IMR-90 (cell line): ENCODE measurements around the gene ROR2. TPM values are rescaled to one million over a fixed set of nuclear protein-coding genes. Genes with fewer than 3 reads are reported as not detected.

Experiments
- ATAC-seq: fragments of 200-7000 bp; cut with Tn5 transposase; 2 replicates; pipeline ENCODE4 v1.9.1; 2020; ENCODE audit warnings: low read depth, mild to moderate bottlenecking, moderate library complexity
- BruUV-seq: library from RNA; stranded (reverse); fragments of 400-500 nt; replicated peaks from 2 replicates; lab custom pipeline; 2021; lab: Mats Ljungman, UMichigan
- CTCF ChIA-PET: fragments of 300-600 bp; formaldehyde crosslinking; extraction: SDS; loops from one replicate; lab custom pipeline; 2021; ENCODE audit warnings: antibody characterized with exemption; lab: Yijun Ruan, JAX
- POLR2A ChIA-PET: fragments of 300-600 bp; sonication (Branson Sonifier 250); formaldehyde crosslinking; loops from one replicate; lab custom pipeline; 2022; ENCODE audit warnings: antibody characterized with exemption; ENCODE audit not compliant: unreplicated experiment; lab: Charles Lee
- DNase-seq: peaks from one replicate; pipeline ENCODE4 v3.0.0; 2013
- H2AFZ ChIP-seq: replicated peaks from 2 replicates; pipeline ENCODE3; 2013; ENCODE audit warnings: low read length, mild to moderate bottlenecking; ENCODE audit not compliant: poor library complexity
- H2AK5ac ChIP-seq: 2 replicates; pipeline ENCODE4 v1.6.1; 2013; ENCODE audit warnings: low read depth, low read length, inconsistent platforms
- H2AK9ac ChIP-seq: replicated peaks from 2 replicates; pipeline ENCODE3; 2013; ENCODE audit warnings: mild to moderate bottlenecking, low read depth, low read length, moderate library complexity; ENCODE audit not compliant: poor library complexity
- H2BK120ac ChIP-seq: 2 replicates; pipeline ENCODE4 v1.6.1; 2013; ENCODE audit warnings: low read depth, low read length, inconsistent platforms
- H2BK15ac ChIP-seq: 3 replicates; pipeline ENCODE4 v1.6.1; 2013; ENCODE audit warnings: low read depth, low read length, inconsistent platforms
- H2BK20ac ChIP-seq: 2 replicates; pipeline ENCODE4 v1.6.1; 2013; ENCODE audit warnings: low read depth, mild to moderate bottlenecking, inconsistent platforms, low read length, moderate library complexity
- H2BK5ac ChIP-seq: 2 replicates; pipeline ENCODE4 v1.6.1; 2013; ENCODE audit warnings: mild to moderate bottlenecking, low read depth, low read length, inconsistent platforms; ENCODE audit not compliant: poor library complexity, severe bottlenecking
- H3K14ac ChIP-seq: replicated peaks from 2 replicates; pipeline ENCODE4 v1.6.1; 2013; ENCODE audit warnings: low read depth, low read length, inconsistent platforms
- H3K18ac ChIP-seq: 2 replicates; pipeline ENCODE4 v1.6.1; 2013; ENCODE audit warnings: low read depth, low read length, control low read depth
- H3K23ac ChIP-seq: 2 replicates; pipeline ENCODE4 v1.6.1; 2013; ENCODE audit warnings: low read depth, low read length, inconsistent platforms
- H3K27ac ChIP-seq: 2 replicates; pipeline ENCODE4 v1.5.1; 2013; ENCODE audit warnings: mild to moderate bottlenecking, control low read depth, low read length; ENCODE audit not compliant: insufficient read depth
- H3K27me3 ChIP-seq: 2 replicates; pipeline ENCODE4 v1.6.1; 2013; ENCODE audit warnings: low read length; ENCODE audit not compliant: control insufficient read depth, insufficient read depth
- H3K36me3 ChIP-seq: 2 replicates; pipeline ENCODE4 v1.6.1; 2013; ENCODE audit warnings: low read length, mixed read lengths; ENCODE audit not compliant: control insufficient read depth, insufficient read depth
- H3K4ac ChIP-seq: 2 replicates; pipeline ENCODE4 v1.6.1; 2013; ENCODE audit warnings: low read depth, low read length, inconsistent platforms
- H3K4me1 ChIP-seq: 2 replicates; pipeline ENCODE4 v1.6.1; 2013; ENCODE audit warnings: low read length, mixed read lengths; ENCODE audit not compliant: control insufficient read depth, insufficient read depth
- H3K4me2 ChIP-seq: 2 replicates; pipeline ENCODE4 v1.6.1; 2013; ENCODE audit warnings: low read depth, mild to moderate bottlenecking, control low read depth, low read length, moderate library complexity
- H3K4me3 ChIP-seq: 2 replicates; pipeline ENCODE4 v1.5.1; 2013; ENCODE audit warnings: low read depth, mild to moderate bottlenecking, control low read depth, low read length, moderate library complexity; ENCODE audit not compliant: insufficient read depth
- H3K56ac ChIP-seq: 2 replicates; pipeline ENCODE4 v1.6.1; 2013; ENCODE audit warnings: low read length, inconsistent platforms; ENCODE audit not compliant: insufficient read depth; ENCODE audit errors: extremely low read depth
- H3K79me1 ChIP-seq, 2 experiments: 2 replicates each; pipeline ENCODE4 v1.6.1; 2013; ENCODE audit warnings: low read length in 2 of 2, inconsistent platforms in 1 of 2, low read depth in 1 of 2
- H3K9ac ChIP-seq: 2 replicates; pipeline ENCODE4 v1.6.1; 2013; ENCODE audit warnings: low read depth, low read length, control low read depth
- H3K9me1 ChIP-seq: 2 replicates; pipeline ENCODE4 v1.6.1; 2013; ENCODE audit warnings: low read length, inconsistent platforms; ENCODE audit not compliant: insufficient read depth
- H3K9me3 ChIP-seq: 2 replicates; pipeline ENCODE4 v1.6.1; 2013; ENCODE audit warnings: low read length; ENCODE audit not compliant: control insufficient read depth, insufficient read depth
- H4K20me1 ChIP-seq: 2 replicates; pipeline ENCODE4 v1.6.1; 2013; ENCODE audit warnings: low read length, inconsistent platforms; ENCODE audit not compliant: insufficient read depth
- H4K5ac ChIP-seq: 2 replicates; pipeline ENCODE4 v1.6.1; 2013; ENCODE audit warnings: mild to moderate bottlenecking, low read depth, low read length, control low read depth
- H4K8ac ChIP-seq, 2 experiments: 2 replicates each; pipeline ENCODE4 v1.6.1; 2013; ENCODE audit warnings: low read depth in 2 of 2, low read length in 2 of 2, control low read depth in 1 of 2, inconsistent platforms in 1 of 2
- H4K91ac ChIP-seq: 2 replicates; pipeline ENCODE4 v1.6.1; 2013; ENCODE audit warnings: low read depth, low read length, inconsistent platforms; ENCODE audit not compliant: insufficient read depth
- BHLHE40 ChIP-seq: fragments of 150-350 bp; IDR thresholded peaks from 2 replicates; pipeline ENCODE4 v1.6.1; 2016; ENCODE audit warnings: mild to moderate bottlenecking, low read depth, low read length
- CHD1 ChIP-seq: IDR thresholded peaks from 2 replicates; pipeline ENCODE4 v1.6.1; 2012; ENCODE audit warnings: low read depth, low read length, improper control_type of control experiment
- ELK1 ChIP-seq: fragments of 150-350 bp; IDR thresholded peaks from 2 replicates; pipeline ENCODE4 v1.6.1; 2016; ENCODE audit warnings: low read depth, mild to moderate bottlenecking, low read length, moderate library complexity, borderline replicate concordance
- FOS ChIP-seq: fragments of 150-350 bp; IDR thresholded peaks from 2 replicates; pipeline ENCODE4 v1.6.1; 2016; ENCODE audit warnings: low read depth, low read length
- MAZ ChIP-seq: IDR thresholded peaks from 2 replicates; pipeline ENCODE4 v1.6.1; 2012; ENCODE audit warnings: low read depth, mild to moderate bottlenecking, low read length, improper control_type of control experiment, moderate library complexity, borderline replicate concordance
- MXI1 ChIP-seq: IDR thresholded peaks from 2 replicates; pipeline ENCODE4 v1.6.1; 2012; ENCODE audit warnings: low read depth, mild to moderate bottlenecking, low read length, moderate library complexity, borderline replicate concordance
- RAD21 ChIP-seq: IDR thresholded peaks from 2 replicates; pipeline ENCODE4 v1.6.1; 2012; ENCODE audit warnings: low read length, improper control_type of control experiment
- RCOR1 ChIP-seq: IDR thresholded peaks from 2 replicates; pipeline ENCODE4 v1.6.1; 2012; ENCODE audit warnings: mild to moderate bottlenecking, low read length, improper control_type of control experiment; ENCODE audit not compliant: insufficient replicate concordance
- SMC3 ChIP-seq: fragments of 150-350 bp; IDR thresholded peaks from 2 replicates; pipeline ENCODE4 v1.6.1; 2016; ENCODE audit warnings: low read depth, mild to moderate bottlenecking, antibody characterized with exemption, low read length, moderate library complexity
- WGBS, 2 experiments: methylation state at CpG; one replicate each; pipeline versions ENCODE4 v1.1.5 to v1.1.7; 2013; ENCODE audit warnings: missing lambda C conversion rate in 2 of 2; ENCODE audit not compliant: insufficient read length in 1 of 2; ENCODE audit errors: extremely low coverage in 2 of 2; 5-methylcytosine and 5-hydroxymethylcytosine counted together
- dilution Hi-C: fragments of 300-500 bp; cut with HindIII; formaldehyde crosslinking; loops from one replicate; pipeline ENCODE4 v1.14.3; 2018; ENCODE audit warnings: low sequenced_read_pairs; ENCODE audit not compliant: unreplicated experiment
- in situ Hi-C: fragments of 300-500 bp; cut with MboI; formaldehyde crosslinking; loops from 3 replicates; pipeline ENCODE4 v1.14.3; 2019; ENCODE audit warnings: low sequenced_read_pairs, inconsistent platforms, mixed read lengths
- intact Hi-C: fragments of 100-400 bp; cut with micrococcal nuclease; formaldehyde crosslinking; loops from 2 replicates; pipeline ENCODE4 v1.10.0; 2022
- polyA plus RNA-seq, 3 experiments: library from polyadenylated mRNA; depleted of rRNA; stranded (reverse); fragments of >200 nt; gene quantifications; 2 replicates each; pipeline ENCODE4 v1.2.3, GENCODE V29; 2012; ENCODE audit warnings: low replicate concordance in 1 of 3
- total RNA-seq: library from RNA; depleted of rRNA; stranded (reverse); fragments of >200 nt; gene quantifications from 2 replicates; pipeline ENCODE4 v1.2.3, GENCODE V29; 2012
- TF ChIP-seq, protein P1 (sequence below): conservative IDR thresholded peaks from 2 replicates; pipeline ENCODE4 v1.5.1; 2012; ENCODE audit warnings: mild to moderate bottlenecking, low read depth, low read length, improper control_type of control experiment
- TF ChIP-seq, protein P2 (sequence below): fragments of 150-350 bp; IDR thresholded peaks from 2 replicates; pipeline ENCODE4 v1.6.1; 2017; ENCODE audit warnings: mild to moderate bottlenecking, antibody characterized with exemption, low read length, low read depth

The ROR2 gene
- total and polyA plus RNA-seq, 2 of the 4 experiments (the other 2 are of a cell fraction) = 2.3 to 4.8 TPM

DNA sequence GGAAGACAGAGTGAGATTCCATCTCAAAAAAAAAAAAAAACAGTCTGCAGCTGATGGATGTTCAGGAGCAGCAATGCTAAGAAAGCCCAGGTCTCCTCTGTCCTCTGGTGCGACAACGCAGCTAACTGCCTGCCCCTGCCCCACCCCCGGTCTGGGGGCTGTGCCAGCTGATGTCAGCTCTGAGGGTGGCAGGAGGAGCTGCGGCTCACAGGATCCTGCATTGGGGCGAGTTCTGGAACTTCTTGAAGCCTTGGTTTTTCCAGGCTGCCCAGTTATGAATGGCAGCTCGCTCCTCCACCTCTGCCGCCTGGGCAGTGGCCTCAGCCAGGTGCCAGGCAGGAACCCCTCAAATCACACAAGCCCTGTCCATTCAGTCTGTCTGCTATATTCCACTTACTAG lies 113.5 kb downstream of the ROR2 start (continued):
- TF ChIP-seq ELK1 = no peak

DNA sequence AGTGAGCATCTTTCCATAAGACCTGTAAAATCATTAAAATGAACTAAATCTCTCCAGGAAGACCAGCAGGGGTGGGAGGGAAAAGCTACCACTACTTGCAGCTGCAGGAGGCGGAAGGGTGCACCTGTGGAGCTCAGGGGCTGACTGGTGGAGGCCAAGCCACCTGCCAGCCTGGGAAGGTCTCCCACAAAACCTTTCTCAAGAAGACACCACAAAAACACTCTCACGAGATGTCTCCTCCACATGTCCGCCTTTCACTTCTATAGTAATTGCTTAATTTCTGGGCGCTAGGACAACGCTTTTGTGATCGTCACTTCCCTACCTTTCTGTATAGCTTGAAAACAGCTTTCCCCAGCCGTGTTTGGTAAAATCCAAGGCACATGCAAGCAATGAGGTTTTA lies 114.4 kb downstream of the ROR2 start:
- dilution Hi-C loops (no loop called here), intact Hi-C loops (no loop called here), in situ Hi-C loops (no loop called here)
- Histone ChIP-seq H3K4me2 (no peak overlapping the region), H3K9me1 (no peaks in the 10 kb centered on the region; the same call in 1 of the 2 replicates), H2BK120ac (no peak overlapping the region), H3K23ac (no peak overlapping the region), H3K4me1 (peaks cover 18% of the 10 kb centered on the region; the same call in 1 of the 2 replicates), H2AK9ac (peak overlapping the region; percentile 31), H3K4me3 (no peak overlapping the region), H4K5ac (no peak overlapping the region), H2AK5ac (no peak overlapping the region), H3K79me1 (peaks cover 0 to 3% of the 10 kb centered on the region in 2 experiments; a peak in 1 of 4 replicates), H3K56ac (no peak overlapping the region), H4K8ac (no peak overlapping the region), H3K36me3 (no peaks in the 10 kb centered on the region), H4K20me1 (peaks cover 8% of the 10 kb centered on the region), H3K14ac (no peak overlapping the region), H3K27me3 (no peaks in the 10 kb centered on the region; the same call in 1 of the 2 replicates), H3K18ac (no peak overlapping the region), H2BK20ac (no peak overlapping the region), H3K9me3 (no peaks in the 10 kb centered on the region), H2AFZ (no peak overlapping the region), H2BK15ac (no peak overlapping the region), H3K4ac (no peak overlapping the region), H3K27ac (no peak overlapping the region), H3K9ac (no peak overlapping the region), H4K91ac (no peak overlapping the region), H2BK5ac (no peak overlapping the region)
- WGBS, 2 experiments = 100% methylated on average over 6 of the region's 7 CpGs; no CpG with 5 or more reads in 1 of the 2 experiments
- CTCF ChIA-PET = no interaction called here
- TF ChIP-seq, protein P1, sequence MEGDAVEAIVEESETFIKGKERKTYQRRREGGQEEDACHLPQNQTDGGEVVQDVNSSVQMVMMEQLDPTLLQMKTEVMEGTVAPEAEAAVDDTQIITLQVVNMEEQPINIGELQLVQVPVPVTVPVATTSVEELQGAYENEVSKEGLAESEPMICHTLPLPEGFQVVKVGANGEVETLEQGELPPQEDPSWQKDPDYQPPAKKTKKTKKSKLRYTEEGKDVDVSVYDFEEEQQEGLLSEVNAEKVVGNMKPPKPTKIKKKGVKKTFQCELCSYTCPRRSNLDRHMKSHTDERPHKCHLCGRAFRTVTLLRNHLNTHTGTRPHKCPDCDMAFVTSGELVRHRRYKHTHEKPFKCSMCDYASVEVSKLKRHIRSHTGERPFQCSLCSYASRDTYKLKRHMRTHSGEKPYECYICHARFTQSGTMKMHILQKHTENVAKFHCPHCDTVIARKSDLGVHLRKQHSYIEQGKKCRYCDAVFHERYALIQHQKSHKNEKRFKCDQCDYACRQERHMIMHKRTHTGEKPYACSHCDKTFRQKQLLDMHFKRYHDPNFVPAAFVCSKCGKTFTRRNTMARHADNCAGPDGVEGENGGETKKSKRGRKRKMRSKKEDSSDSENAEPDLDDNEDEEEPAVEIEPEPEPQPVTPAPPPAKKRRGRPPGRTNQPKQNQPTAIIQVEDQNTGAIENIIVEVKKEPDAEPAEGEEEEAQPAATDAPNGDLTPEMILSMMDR = no peak
- TF ChIP-seq, protein P2, sequence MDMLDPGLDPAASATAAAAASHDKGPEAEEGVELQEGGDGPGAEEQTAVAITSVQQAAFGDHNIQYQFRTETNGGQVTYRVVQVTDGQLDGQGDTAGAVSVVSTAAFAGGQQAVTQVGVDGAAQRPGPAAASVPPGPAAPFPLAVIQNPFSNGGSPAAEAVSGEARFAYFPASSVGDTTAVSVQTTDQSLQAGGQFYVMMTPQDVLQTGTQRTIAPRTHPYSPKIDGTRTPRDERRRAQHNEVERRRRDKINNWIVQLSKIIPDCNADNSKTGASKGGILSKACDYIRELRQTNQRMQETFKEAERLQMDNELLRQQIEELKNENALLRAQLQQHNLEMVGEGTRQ = no peak
- TF ChIP-seq MXI1 (no peak), MAZ (no peak), SMC3 (no peak), RAD21 (no peak), BHLHE40 (no peak), FOS (no peak), CHD1 (no peak), RCOR1 (no peak)
- POLR2A ChIA-PET = no interaction called here
- ATAC-seq (no peak), DNase-seq (no peak)
- no TSS peak for BruUV-seq
